ENCODE data around the gene HDAC9.

DNA sequence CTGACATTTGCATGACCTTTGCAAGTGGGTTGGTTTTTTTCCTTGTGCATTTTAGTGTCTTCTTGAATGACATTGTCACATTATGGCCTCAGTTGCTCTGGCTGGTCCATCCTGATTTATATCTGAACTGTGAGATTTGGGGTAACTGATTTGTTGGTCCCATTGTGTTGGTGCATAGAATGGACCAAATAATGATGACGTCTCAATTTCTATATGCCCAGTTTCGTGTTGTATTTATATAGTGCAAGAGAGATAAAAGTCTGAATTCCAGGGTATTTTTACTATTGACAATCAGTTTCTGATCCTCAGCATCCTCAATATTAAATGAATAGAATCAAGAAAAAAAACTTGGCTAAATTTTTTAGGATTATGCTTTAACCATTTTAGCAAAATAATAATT, 281.8 kb downstream of the HDAC9 start:
- TF ChIP-seq SIN3A (IDR thresholded peaks at IDR 0.05; ENCODE audit: borderline replicate concordance, low read depth, low read length) = no peak
- TF ChIP-seq, protein P1, sequence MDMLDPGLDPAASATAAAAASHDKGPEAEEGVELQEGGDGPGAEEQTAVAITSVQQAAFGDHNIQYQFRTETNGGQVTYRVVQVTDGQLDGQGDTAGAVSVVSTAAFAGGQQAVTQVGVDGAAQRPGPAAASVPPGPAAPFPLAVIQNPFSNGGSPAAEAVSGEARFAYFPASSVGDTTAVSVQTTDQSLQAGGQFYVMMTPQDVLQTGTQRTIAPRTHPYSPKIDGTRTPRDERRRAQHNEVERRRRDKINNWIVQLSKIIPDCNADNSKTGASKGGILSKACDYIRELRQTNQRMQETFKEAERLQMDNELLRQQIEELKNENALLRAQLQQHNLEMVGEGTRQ (IDR thresholded peaks at IDR 0.05; ENCODE audit: low read depth, low read length) = no peak
- TF ChIP-seq, protein P1 (CRISPR knock-in tag; IDR thresholded peaks at IDR 0.05; ENCODE audit: borderline replicate concordance) = no peak
- TF ChIP-seq ELF4 (CRISPR knock-in tag; IDR thresholded peaks at IDR 0.05; ENCODE audit: borderline replicate concordance) = no peak
- TF ChIP-seq, protein P2, sequence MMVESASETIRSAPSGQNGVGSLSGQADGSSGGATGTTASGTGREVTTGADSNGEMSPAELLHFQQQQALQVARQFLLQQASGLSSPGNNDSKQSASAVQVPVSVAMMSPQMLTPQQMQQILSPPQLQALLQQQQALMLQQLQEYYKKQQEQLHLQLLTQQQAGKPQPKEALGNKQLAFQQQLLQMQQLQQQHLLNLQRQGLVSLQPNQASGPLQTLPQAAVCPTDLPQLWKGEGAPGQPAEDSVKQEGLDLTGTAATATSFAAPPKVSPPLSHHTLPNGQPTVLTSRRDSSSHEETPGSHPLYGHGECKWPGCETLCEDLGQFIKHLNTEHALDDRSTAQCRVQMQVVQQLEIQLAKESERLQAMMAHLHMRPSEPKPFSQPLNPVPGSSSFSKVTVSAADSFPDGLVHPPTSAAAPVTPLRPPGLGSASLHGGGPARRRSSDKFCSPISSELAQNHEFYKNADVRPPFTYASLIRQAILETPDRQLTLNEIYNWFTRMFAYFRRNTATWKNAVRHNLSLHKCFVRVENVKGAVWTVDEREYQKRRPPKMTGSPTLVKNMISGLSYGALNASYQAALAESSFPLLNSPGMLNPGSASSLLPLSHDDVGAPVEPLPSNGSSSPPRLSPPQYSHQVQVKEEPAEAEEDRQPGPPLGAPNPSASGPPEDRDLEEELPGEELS (CRISPR knock-in tag; IDR thresholded peaks at IDR 0.05) = no peak
- no peak for TF ChIP-seq RAD21 (CRISPR knock-in tag; IDR thresholded peaks at IDR 0.05)
- TF ChIP-seq NR1H2 (CRISPR knock-in tag; IDR thresholded peaks at IDR 0.05; ENCODE audit: borderline replicate concordance, low read depth) = no peak
- TF ChIP-seq MAZ (IDR thresholded peaks at IDR 0.05; ENCODE audit: borderline replicate concordance, low read depth, low read length) = no peak
- TF ChIP-seq MAZ (CRISPR knock-in tag; IDR thresholded peaks at IDR 0.05; ENCODE audit: low read depth) = no peak
- TF ChIP-seq PCBP2 (optimal IDR thresholded peaks at IDR 0.05; ENCODE audit: low read depth, low read length, poor library complexity, severe bottlenecking) = no peak
- TF ChIP-seq, protein P3, sequence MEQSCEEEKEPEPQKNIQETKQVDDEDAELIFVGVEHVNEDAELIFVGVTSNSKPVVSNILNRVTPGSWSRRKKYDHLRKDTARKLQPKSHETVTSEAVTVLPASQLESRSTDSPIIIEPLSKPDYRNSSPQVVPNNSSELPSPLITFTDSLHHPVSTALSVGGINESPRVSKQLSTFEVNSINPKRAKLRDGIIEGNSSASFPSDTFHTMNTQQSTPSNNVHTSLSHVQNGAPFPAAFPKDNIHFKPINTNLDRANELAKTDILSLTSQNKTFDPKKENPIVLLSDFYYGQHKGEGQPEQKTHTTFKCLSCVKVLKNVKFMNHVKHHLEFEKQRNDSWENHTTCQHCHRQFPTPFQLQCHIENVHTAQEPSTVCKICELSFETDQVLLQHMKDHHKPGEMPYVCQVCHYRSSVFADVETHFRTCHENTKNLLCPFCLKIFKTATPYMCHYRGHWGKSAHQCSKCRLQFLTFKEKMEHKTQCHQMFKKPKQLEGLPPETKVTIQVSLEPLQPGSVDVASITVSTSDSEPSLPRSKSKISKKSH (CRISPR knock-in tag; IDR thresholded peaks at IDR 0.05; ENCODE audit: borderline replicate concordance) = no peak
- TF ChIP-seq HOXA7 (CRISPR knock-in tag; IDR thresholded peaks at IDR 0.05) = no peak
- TF ChIP-seq GTF2F1 (IDR thresholded peaks at IDR 0.05; ENCODE audit: low read length) = no peak
